Tibial artery (tissue), 4 donors: ENCODE measurements around the gene KCNJ6.
"Not testable (repeated sequence)": the region's sequence is repeated elsewhere in the genome, so short reads cannot be mapped to it uniquely, and the experiment has no call there.

Experiments used
- DNase-seq, 2 donors: peaks; one replicate each; pipeline ENCODE4 v3.0.0-alpha.2; 2019
- H3K27ac ChIP-seq, 2 donors: fragments of 200-600 bp; sonication (generic) in 1 of 2; 1 replicate in 1 of 2; 2 replicates in 1 of 2; pipeline ENCODE4 v1.5.1; 2018 to 2019; ENCODE audit warnings: mild to moderate bottlenecking in 1 of 2
- H3K27me3 ChIP-seq, 2 donors: fragments of 200-600 bp; sonication (generic) in 1 of 2; one replicate each; pipeline versions ENCODE4 v1.5.1 to v1.6.0; 2016 to 2019
- H3K36me3 ChIP-seq, 3 donors: fragments of 200-600 bp; sonication (generic) in 2 of 3; one replicate each; pipeline ENCODE4 v1.5.1; 2016 to 2019; ENCODE audit warnings: mild to moderate bottlenecking in 2 of 3
- H3K4me1 ChIP-seq, 4 donors: fragments of 200-600 bp; sonication (generic) in 2 of 4; 1 replicate in 3 of 4; 2 replicates in 1 of 4; pipeline ENCODE4 v1.5.1; 2016 to 2019
- H3K4me3 ChIP-seq, 2 donors: fragments of 200-600 bp; sonication (generic) in 1 of 2; 1 replicate in 1 of 2; 2 replicates in 1 of 2; pipeline ENCODE4 v1.5.1; 2018 to 2019; ENCODE audit warnings: mild to moderate bottlenecking in 2 of 2
- H3K9me3 ChIP-seq, 3 donors: fragments of 200-600 bp; sonication (generic) in 1 of 3; one replicate each; pipeline ENCODE4 v1.5.1; 2016 to 2019
- intact Hi-C: fragments of 100-400 bp; cut with DNase I; formaldehyde crosslinking; loops from one replicate; pipeline ENCODE4 v1.15.0; 2023; ENCODE audit warnings: low total_unique reads
- TF ChIP-seq, protein P1 (sequence below), 2 experiments: fragments of 200-600 bp in 1 of 2; fragments of 450-650 bp in 1 of 2; IDR thresholded peaks; one replicate each; pipeline ENCODE4 v1.5.1; 2017 to 2019; ENCODE audit warnings: antibody characterized with exemption in 2 of 2, mild to moderate bottlenecking in 1 of 2, moderate library complexity in 1 of 2

KCNJ6 gene

DNA sequence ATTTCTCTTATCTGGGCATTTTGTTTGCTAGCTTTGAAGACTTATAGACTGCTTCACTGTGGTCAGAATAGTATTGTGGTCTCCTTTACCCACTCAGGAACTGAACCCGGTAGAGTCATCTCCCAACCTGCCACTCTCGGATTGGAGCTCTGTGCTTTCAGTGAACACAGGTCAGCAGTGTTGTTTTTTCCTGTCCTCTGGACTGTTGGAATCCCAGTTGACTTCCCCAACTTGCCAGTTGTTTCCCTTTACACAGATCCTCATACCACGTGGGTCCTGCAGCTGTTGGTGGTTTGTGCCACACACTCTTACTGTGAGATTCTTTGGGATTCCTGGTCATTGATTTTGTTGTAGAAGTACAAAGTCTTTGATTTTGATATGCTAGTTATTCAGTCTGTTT lies 335.6 kb downstream of the KCNJ6 start:
- no peak overlapping the region for H3K27ac ChIP-seq
- intact Hi-C loops: no loop called here

DNA sequence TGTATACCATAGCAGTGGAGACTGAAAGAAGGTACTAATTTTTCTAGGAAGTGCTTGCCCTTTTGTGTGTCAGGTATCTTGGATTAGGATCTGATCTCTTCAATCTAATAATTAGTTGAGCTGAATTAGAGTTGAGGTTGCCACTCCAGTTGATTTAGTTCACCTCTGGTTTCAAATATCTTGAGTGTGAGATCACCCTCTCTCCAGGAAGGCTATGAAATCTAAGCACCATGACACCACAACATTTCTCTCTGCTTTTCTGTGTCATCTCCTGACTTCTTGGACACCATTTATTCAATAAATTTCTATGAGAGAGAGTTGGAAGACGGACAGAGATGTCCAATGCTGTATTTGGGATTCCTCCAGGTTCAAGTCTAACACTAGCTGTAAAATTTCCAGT lies 336.9 kb downstream of the KCNJ6 start:
- Histone ChIP-seq H3K9me3 (peaks cover 0 to 17% (median 3%) of the 10 kb centered on the region in 3 donors), H3K27me3 (no peaks in the 10 kb centered on the region), H3K4me1 (no peaks in the 10 kb centered on the region), H3K36me3 (no peaks in the 10 kb centered on the region), H3K27ac (no peak overlapping the region), H3K4me3 (no peak overlapping the region)
- intact Hi-C loops: no loop called here
- no peak for DNase-seq
- TF ChIP-seq, protein P1, sequence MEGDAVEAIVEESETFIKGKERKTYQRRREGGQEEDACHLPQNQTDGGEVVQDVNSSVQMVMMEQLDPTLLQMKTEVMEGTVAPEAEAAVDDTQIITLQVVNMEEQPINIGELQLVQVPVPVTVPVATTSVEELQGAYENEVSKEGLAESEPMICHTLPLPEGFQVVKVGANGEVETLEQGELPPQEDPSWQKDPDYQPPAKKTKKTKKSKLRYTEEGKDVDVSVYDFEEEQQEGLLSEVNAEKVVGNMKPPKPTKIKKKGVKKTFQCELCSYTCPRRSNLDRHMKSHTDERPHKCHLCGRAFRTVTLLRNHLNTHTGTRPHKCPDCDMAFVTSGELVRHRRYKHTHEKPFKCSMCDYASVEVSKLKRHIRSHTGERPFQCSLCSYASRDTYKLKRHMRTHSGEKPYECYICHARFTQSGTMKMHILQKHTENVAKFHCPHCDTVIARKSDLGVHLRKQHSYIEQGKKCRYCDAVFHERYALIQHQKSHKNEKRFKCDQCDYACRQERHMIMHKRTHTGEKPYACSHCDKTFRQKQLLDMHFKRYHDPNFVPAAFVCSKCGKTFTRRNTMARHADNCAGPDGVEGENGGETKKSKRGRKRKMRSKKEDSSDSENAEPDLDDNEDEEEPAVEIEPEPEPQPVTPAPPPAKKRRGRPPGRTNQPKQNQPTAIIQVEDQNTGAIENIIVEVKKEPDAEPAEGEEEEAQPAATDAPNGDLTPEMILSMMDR (IDR thresholded peaks at IDR 0.05): no peak

More for the DNA sequence above, 335.6 kb downstream of the KCNJ6 start:
- TF ChIP-seq, protein P1 (IDR thresholded peaks at IDR 0.05): no peak
- DNase-seq: no peak
- Histone ChIP-seq H3K36me3 (no peaks in the 10 kb centered on the region), H3K4me3 (no peak overlapping the region), H3K4me1 (no peaks in the 10 kb centered on the region), H3K27me3 (no peaks in the 10 kb centered on the region), H3K9me3 (peaks cover 0 to 17% (median 3%) of the 10 kb centered on the region in 3 donors)

DNA sequence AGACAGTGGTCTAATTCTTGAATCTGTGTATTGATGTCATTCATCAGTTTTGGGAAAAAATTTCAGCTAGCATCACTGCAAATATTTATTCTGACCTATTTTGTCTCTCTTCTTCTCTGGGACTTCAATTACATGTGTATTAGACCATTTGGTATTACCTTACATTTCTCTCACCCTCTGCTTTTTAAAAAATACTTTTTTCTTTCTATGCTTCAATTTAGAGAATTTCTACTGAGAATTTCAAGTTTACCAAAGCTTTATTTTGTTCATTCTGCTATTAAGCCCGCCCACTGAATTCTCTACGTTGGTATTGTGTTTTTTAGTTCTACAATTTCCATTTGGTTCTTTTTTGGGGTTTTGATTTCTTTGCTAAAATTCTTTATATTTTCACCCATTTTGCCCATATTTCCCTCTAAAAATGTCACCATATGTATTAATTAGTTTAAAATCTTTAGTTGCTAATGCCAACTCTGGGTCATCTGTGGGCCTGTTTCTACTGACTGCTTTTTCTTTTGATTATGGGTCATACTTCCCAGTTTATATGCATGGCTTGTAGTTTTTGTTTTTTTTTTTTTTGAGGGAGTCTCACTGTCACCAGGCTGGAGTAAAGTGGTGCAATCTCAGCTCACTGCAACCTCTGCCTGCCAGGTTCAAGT lies 337.7 kb downstream of the KCNJ6 start:
- intact Hi-C loops: no loop called here
- DNase-seq: no peak
- TF ChIP-seq, protein P1 (IDR thresholded peaks at IDR 0.05): no peak
- Histone ChIP-seq H3K27ac (no peak overlapping the region), H3K36me3 (no peaks in the 10 kb centered on the region), H3K4me1 (no peaks in the 10 kb centered on the region), H3K4me3 (no peak overlapping the region), H3K27me3 (no peaks in the 10 kb centered on the region), H3K9me3 (peaks cover 0 to 17% (median 3%) of the 10 kb centered on the region in 3 donors)

DNA sequence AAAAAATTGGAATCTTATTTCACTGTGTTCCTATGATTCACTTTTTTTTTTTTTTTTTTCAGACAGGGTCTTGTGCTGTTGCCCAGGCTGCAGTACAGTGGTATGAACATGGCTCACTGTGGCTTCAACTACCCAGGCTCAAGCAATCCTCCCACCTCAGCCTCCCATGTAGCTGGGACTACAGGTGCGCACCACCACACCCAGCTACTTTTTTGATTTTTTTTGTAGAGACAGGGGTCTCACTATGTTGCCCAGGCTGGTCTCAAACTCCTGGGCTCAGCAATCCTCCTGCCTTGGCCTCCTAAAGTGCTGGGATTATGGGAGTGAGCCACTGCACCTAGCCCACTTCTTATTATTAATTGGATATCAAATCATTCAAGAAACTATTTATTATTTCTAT lies 339.3 kb downstream of the KCNJ6 start:
- DNase-seq, H3K27ac ChIP-seq, H3K4me1 ChIP-seq, H3K27me3 ChIP-seq, H3K4me3 ChIP-seq, H3K36me3 ChIP-seq, intact Hi-C loops: not testable (repeated sequence)
- H3K9me3 ChIP-seq: peaks cover 0 to 17% (median 3%) of the 10 kb centered on the region in 3 donors

DNA sequence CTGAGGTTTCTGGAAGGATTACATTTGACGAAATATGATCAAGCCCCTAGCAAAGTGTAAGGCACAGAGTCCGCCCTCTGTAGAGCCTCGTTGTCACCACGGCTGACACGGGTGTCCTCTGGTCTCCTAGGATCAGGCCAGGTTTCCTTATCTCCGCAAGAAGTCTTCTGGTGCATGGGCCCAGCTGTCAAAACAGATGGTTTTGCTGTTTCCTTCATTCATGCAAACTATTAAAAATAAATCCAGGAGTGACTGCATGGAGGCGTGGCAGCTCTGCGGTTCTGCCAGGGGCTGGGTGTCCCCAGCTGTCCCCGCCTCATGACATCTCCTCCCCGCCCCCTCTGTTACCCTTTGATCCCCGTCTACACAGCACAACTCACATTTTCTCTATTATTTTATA lies 340.7 kb downstream of the KCNJ6 start:
- no peak for DNase-seq
- no peaks in the 10 kb centered on the region for H3K4me1 ChIP-seq
- intact Hi-C loops: no loop called here
- no peak overlapping the region for H3K27ac ChIP-seq
- TF ChIP-seq, protein P1 (IDR thresholded peaks at IDR 0.05): no peak
- no peaks in the 10 kb centered on the region for H3K27me3 ChIP-seq
- no peak overlapping the region for H3K4me3 ChIP-seq
- peaks cover 0 to 17% (median 3%) of the 10 kb centered on the region in 3 donors for H3K9me3 ChIP-seq
- H3K36me3 ChIP-seq: no peaks in the 10 kb centered on the region

DNA sequence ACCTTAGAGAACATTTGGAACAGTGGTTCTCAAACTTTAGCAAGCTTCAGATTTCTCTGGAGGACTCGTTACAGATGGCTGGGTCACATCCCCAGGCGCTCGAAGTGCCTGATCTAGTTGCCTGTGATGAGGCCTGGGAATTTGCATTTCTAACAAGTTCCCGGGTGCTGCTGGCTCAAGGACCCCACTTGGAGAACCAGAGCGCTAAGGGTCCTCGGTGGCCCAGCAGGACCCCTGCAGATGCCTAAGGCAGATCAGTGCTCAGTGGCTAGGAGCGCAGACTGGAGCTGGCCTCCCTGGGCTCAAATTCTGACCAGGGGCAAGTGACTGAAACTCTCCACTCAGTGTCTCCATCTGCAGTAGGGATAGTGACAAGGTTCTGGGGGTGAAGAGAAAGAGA lies 341.5 kb downstream of the KCNJ6 start:
- H3K27ac ChIP-seq: no peak overlapping the region
- peaks cover 0 to 17% (median 3%) of the 10 kb centered on the region in 3 donors for H3K9me3 ChIP-seq
- no peaks in the 10 kb centered on the region for H3K36me3 ChIP-seq
- DNase-seq: no peak
- no peak overlapping the region for H3K4me3 ChIP-seq
- intact Hi-C loops: no loop called here
- no peaks in the 10 kb centered on the region for H3K4me1 ChIP-seq
- TF ChIP-seq, protein P1 (IDR thresholded peaks at IDR 0.05): no peak
- no peaks in the 10 kb centered on the region for H3K27me3 ChIP-seq
